IPS-NIHi7 (cell line): ENCODE results near the gene CIZ1.
"Not testable (repeated sequence)": the region's sequence is repeated elsewhere in the genome, so short reads cannot be mapped to it uniquely, and the experiment has no call there.

Experiments
- DNase-seq: peaks from one replicate; pipeline ENCODE4 v3.0.0; 2012; ENCODE audit warnings: mixed read lengths; ENCODE audit errors: extremely low spot score

CIZ1 gene

GRCh38 chr9:128191406-128192046 is at the start of gene CIZ1:
CIZ1 (minus strand) TSS chr9:128191572; CDS start chr9:128190857, 715 bp downstream.
- DNase-seq = peak; percentile 92

GRCh38 chr9:128233817-128234406 is 42.5 kb upstream of the CIZ1 start:
- no peak for DNase-seq

GRCh38 chr9:128232528-128233428 is 41.4 kb upstream of the CIZ1 start:
- DNase-seq = no peak

GRCh38 chr9:128231638-128232527 is 40.5 kb upstream of the CIZ1 start:
- DNase-seq = no peak

DNA sequence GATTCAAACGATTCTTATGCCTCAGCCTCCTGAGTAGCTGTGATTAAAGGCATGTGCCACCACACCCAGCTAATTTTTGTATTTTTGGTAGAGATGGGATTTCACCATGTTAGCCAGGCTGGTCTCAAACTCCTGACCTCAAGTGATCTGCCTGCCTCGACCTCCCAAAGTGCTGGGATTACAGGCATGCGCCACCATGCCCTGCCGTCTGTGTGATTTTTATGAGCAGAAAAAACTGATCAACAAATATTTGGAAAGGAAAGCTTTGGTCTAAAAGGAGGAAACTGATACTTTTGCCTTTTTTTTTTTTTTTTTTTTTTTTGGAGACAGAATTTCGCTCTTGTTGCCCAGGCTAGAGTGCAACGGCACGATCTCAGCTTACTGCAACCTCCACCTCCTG is 39.5 kb upstream of the CIZ1 start:
- not testable (repeated sequence) for DNase-seq

DNA sequence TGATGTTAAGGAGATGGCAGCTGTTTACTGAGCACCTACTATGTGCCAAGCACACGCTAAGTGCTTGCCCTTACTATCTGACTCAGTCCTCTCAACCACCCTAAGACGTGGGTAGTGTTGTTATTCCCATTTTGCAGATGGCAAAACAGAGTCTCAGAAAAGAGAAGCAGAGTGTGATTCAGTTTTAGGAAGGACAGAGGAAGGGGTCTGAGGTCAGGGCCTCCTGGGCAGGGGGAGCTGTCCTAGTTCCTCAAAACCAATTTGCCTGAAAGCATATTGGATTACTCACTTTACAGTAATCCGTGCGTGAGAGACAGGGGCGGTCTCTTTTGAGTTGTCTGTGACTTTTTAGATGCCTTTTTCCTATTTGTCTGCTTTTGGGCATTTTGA is 35.0 kb upstream of the CIZ1 start:
- DNase-seq = no peak

DNA sequence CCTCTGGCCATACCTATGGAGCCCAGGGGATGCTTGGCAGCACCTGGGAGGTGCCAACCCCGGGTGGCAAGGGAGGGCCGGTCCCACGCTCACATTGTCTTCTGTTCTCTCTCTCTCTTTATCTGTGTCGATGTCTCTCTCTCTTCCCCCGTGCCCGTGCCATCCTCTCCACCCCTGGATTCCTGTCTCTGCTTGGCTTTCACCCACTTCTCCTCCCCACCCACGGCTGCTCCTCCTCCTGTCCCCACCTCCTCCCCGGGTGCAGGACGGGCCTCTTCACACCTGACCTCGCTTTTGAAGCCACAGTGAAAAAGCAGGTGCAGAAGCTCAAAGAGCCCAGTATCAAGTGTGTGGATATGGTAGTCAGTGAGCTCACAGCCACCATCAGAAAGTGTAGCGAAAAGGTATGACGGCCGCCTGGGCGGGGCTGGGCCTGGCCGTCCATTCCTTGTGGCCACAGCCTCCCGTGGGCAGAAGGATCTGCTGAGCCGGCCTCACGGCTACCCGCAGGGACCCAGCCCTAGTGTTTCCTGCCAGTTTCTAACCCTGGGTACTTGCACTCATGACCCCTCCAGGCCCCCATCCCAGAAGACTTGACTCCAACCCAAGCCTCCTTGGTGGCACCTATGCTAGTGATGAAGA is 34.5 kb upstream of the CIZ1 start:
- DNase-seq = no peak

GRCh38 chr9:128224877-128225276 is 33.5 kb upstream of the CIZ1 start:
- DNase-seq = no peak

- no peak for DNase-seq
Measured at GRCh38 chr9:128222880-128223670, 31.7 kb upstream of the CIZ1 start.

DNA sequence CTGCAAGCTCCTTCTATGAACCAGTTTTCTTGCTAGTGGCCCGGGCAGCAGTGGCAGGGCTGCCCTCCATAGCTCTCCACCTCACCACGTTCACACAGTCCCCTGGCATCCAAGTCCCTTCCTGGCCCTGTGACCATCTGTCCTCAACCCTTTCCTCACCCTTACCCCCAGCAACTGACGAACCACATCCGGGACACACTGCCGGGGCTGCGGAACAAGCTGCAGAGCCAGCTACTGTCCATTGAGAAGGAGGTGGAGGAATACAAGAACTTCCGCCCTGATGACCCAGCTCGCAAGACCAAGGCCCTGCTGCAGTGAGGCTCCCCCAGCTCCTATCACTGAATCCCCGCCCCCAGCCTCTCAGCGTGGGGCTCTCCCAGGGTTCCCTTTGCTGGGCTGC is 30.7 kb upstream of the CIZ1 start:
- no peak for DNase-seq

- no peak for DNase-seq
Measured at GRCh38 chr9:128219831-128220230, 28.5 kb upstream of the CIZ1 start.

GRCh38 chr9:128218518-128219389 is 27.4 kb upstream of the CIZ1 start:
- peak; percentile 100 for DNase-seq

GRCh38 chr9:128218172-128218517 is 26.8 kb upstream of the CIZ1 start:
- no peak for DNase-seq

- no peak for DNase-seq
Measured at GRCh38 chr9:128216781-128217553, 25.6 kb upstream of the CIZ1 start.

GRCh38 chr9:128215491-128216409 is 24.4 kb upstream of the CIZ1 start:
- DNase-seq = no peak

- DNase-seq = no peak
Measured at GRCh38 chr9:128214571-128215490, 23.5 kb upstream of the CIZ1 start.
